Lung (tissue), 12 donors: ENCODE results near the gene GSK3A. TPM values are rescaled to one million over a fixed set of nuclear protein-coding genes. Genes with fewer than 3 reads are reported as not detected.

Experiments used
- ATAC-seq: fragments of 200-7000 bp; cut with Tn5 transposase; one replicate; pipeline ENCODE4 v1.9.1; 2020; ENCODE audit warnings: moderate number of reproducible peaks; ENCODE audit not compliant: insufficient read depth, low FRiP score
- DNase-seq, 3 donors: peaks; one replicate each; pipeline ENCODE4 v3.0.0-alpha.2; 2013 to 2017
- H3K27ac ChIP-seq, 2 donors: one replicate each; pipeline ENCODE4 v1.5.1; 2013; ENCODE audit warnings: mild to moderate bottlenecking in 2 of 2, moderate library complexity in 2 of 2, control low read depth in 1 of 2, inconsistent platforms in 1 of 2, low read depth in 1 of 2, low read length in 1 of 2
- H3K27me3 ChIP-seq, 3 donors: one replicate each; pipeline ENCODE4 v1.5.1; 2013; ENCODE audit warnings: low read length in 2 of 3; ENCODE audit not compliant: control insufficient read depth in 3 of 3, insufficient read depth in 3 of 3
- H3K36me3 ChIP-seq, 4 donors: one replicate each; pipeline ENCODE4 v1.5.1; 2013; ENCODE audit warnings: low read length in 4 of 4, mild to moderate bottlenecking in 1 of 4, moderate library complexity in 1 of 4; ENCODE audit not compliant: control insufficient read depth in 4 of 4, insufficient read depth in 4 of 4
- H3K4me1 ChIP-seq, 5 donors: one replicate each; pipeline ENCODE4 v1.5.1; 2013; ENCODE audit warnings: low read length in 5 of 5, mild to moderate bottlenecking in 2 of 5, moderate library complexity in 1 of 5; ENCODE audit not compliant: control insufficient read depth in 5 of 5, insufficient read depth in 5 of 5
- H3K4me3 ChIP-seq: one replicate; pipeline ENCODE4 v1.5.1; 2013; ENCODE audit warnings: mild to moderate bottlenecking, control low read depth, moderate library complexity
- H3K9ac ChIP-seq, 2 donors: one replicate each; pipeline ENCODE4 v1.5.1; 2013; ENCODE audit warnings: low read length in 2 of 2, control low read depth in 1 of 2; ENCODE audit not compliant: insufficient read depth in 1 of 2
- H3K9me3 ChIP-seq, 4 donors: one replicate each; pipeline ENCODE4 v1.5.1; 2013; ENCODE audit warnings: low read length in 3 of 4, mild to moderate bottlenecking in 1 of 4, moderate library complexity in 1 of 4; ENCODE audit not compliant: control insufficient read depth in 4 of 4, insufficient read depth in 3 of 4
- CTCF ChIP-seq: IDR thresholded peaks from 2 replicates; pipeline ENCODE4 v1.5.1; 2012; ENCODE audit warnings: mild to moderate bottlenecking; ENCODE audit errors: control extremely low read depth, extremely low read depth
- WGBS, 2 donors: extraction: QIAGEN DNeasy Blood & Tissue Kit; methylation state at CpG; one replicate each; pipeline ENCODE4 v1.1.7; 2013; 5-methylcytosine and 5-hydroxymethylcytosine counted together
- polyA plus RNA-seq, 2 donors: library from polyadenylated mRNA; stranded (reverse); fragments of 200-250 nt; gene quantifications; one replicate each; pipeline ENCODE4 v1.2.1, GENCODE V29; 2013
- total RNA-seq, 2 donors: library from RNA; depleted of rRNA in 1 of 2; stranded (reverse); fragments of >200 nt in 1 of 2; gene quantifications; one replicate each; pipeline ENCODE4 v1.2.1, GENCODE V29; 2014 to 2021
- donor health status: control.
- donor health status: control.
- donor health status: Bipolar disorder and iron deficiency.
- donor health status: healthy.
- donor health status: DM: yes; HTN: yes; CAD: no.

GSK3A gene
- total and polyA plus RNA-seq, 4 donors, result 23.7 to 54.2 (median 46.2) TPM

- Histone ChIP-seq H3K4me1 (peaks cover 31 to 56% (median 37%) of the 10 kb centered on the region in 5 donors), H3K9me3 (no peaks in the 10 kb centered on the region), H3K27me3 (no peaks in the 10 kb centered on the region), H3K9ac (no peak overlapping the region), H3K27ac (peak overlapping the region; percentile 76 to 96), H3K4me3 (peak overlapping the region; percentile 44), H3K36me3 (peaks cover 0 to 8% (median 1%) of the 10 kb centered on the region in 4 donors)
- 0 to 1% methylated on average over 19 to 20 of the region's 20 CpGs for WGBS, 2 donors
- TF ChIP-seq CTCF, result no peak
- DNase-seq (no peak), ATAC-seq (no peak)
These were observed 38.4 kb upstream of the GSK3A start for GRCh38 chr19:42280815-42281145.

GRCh38 chr19:42279902-42280814 is 37.8 kb upstream of the GSK3A start:
- H3K4me3 ChIP-seq, result peak overlapping the region; percentile 44
- H3K36me3 ChIP-seq, result peaks cover 0 to 10% (median 2%) of the 10 kb centered on the region in 4 donors
- H3K4me1 ChIP-seq, result peaks cover 25 to 50% (median 32%) of the 10 kb centered on the region in 5 donors
- ATAC-seq (peak; percentile 53), DNase-seq (peak; percentile 92 to 95 (median 92))
- H3K27me3 ChIP-seq, result no peaks in the 10 kb centered on the region
- peak; percentile 78 for TF ChIP-seq CTCF
- H3K27ac ChIP-seq, result peak overlapping the region; percentile 76 to 96
- H3K9me3 ChIP-seq, result no peaks in the 10 kb centered on the region
- H3K9ac ChIP-seq, result peak overlapping the region in 1 of 2 donors; percentile 63
- 0 to 1% methylated on average over 65 to 89 of the region's 89 CpGs for WGBS, 2 donors

- no peaks in the 10 kb centered on the region for H3K9me3 ChIP-seq
- no peak for TF ChIP-seq CTCF
- DNase-seq (no peak), ATAC-seq (no peak)
- peak overlapping the region; percentile 28 to 63 for H3K9ac ChIP-seq
- H3K36me3 ChIP-seq, result peaks cover 0 to 18% (median 6%) of the 10 kb centered on the region in 4 donors
- no peaks in the 10 kb centered on the region for H3K27me3 ChIP-seq
- WGBS, 2 donors, result 8 to 12% methylated on average over 6 of the region's 6 CpGs
- H3K27ac ChIP-seq, result peak overlapping the region; percentile 77 to 96
- no peak overlapping the region for H3K4me3 ChIP-seq
- H3K4me1 ChIP-seq, result peaks cover 19 to 47% (median 30%) of the 10 kb centered on the region in 5 donors
These were observed 36.9 kb upstream of the GSK3A start for GRCh38 chr19:42279155-42279901.
